Activated T-cell treated with anti-CD3 and anti-CD28 coated beads, Interleukin-2, amount 50 U/mL, for 72 hours (primary cell): ENCODE data around the gene MCOLN3. TPM values are rescaled to one million over a fixed set of nuclear protein-coding genes. Genes with fewer than 3 reads are reported as not detected.
"Not testable (repeated sequence)": the region's sequence is repeated elsewhere in the genome, so short reads cannot be mapped to it uniquely, and the experiment has no call there.

Experiments
- ATAC-seq, 2 donors: fragments of 150-1000 bp; cut with Tn5 transposase; replicated peaks in 1 of 2; 2 replicates each; pipeline ENCODE4 v1.10.0; 2021; ENCODE audit warnings: moderate library complexity in 2 of 2, mild to moderate bottlenecking in 1 of 2
- DNase-seq, 2 donors: peaks; one replicate each; pipeline ENCODE4 v3.0.0; 2021 to 2022; ENCODE audit warnings: mixed read lengths in 1 of 2
- H3K27ac Mint-ChIP-seq: one replicate; pipeline ENCODE4 v1.8.0; 2022; ENCODE audit warnings: mild to moderate bottlenecking, moderate library complexity, mixed read lengths
- H3K27me3 Mint-ChIP-seq: one replicate; pipeline ENCODE4 v1.8.0; 2022; ENCODE audit warnings: low read depth, mixed read lengths
- H3K36me3 Mint-ChIP-seq, 2 donors: one replicate each; pipeline ENCODE4 v1.8.0; 2022; ENCODE audit warnings: mixed read lengths in 2 of 2, mild to moderate bottlenecking in 1 of 2; ENCODE audit not compliant: insufficient read depth in 2 of 2
- H3K4me1 Mint-ChIP-seq: one replicate; pipeline ENCODE4 v1.8.0; 2022; ENCODE audit warnings: low read depth, mixed read lengths
- H3K4me3 Mint-ChIP-seq, 2 donors: one replicate each; pipeline ENCODE4 v1.8.0; 2022; ENCODE audit warnings: mild to moderate bottlenecking in 2 of 2, mixed read lengths in 2 of 2, moderate library complexity in 2 of 2
- H3K9me3 Mint-ChIP-seq, 2 donors: one replicate each; pipeline ENCODE4 v1.8.0; 2022; ENCODE audit warnings: mixed read lengths in 2 of 2
- total RNA-seq, 2 donors: library from RNA; stranded (reverse); gene quantifications; one replicate each; pipeline ENCODE4 v1.2.3, GENCODE V29; 2022

The MCOLN3 gene
- total RNA-seq, 2 donors from 2014 or later: 0.74 to 0.91 TPM

GRCh38 chr1:84996846-84997666 lies 51.2 kb downstream of the MCOLN3 start, which contains the start of gene MCOLN2:
TSS of gene MCOLN2 (minus strand) at chr1:84997113. CDS start at chr1:84996872, 241 bp downstream.
- ATAC-seq: peak; percentile 78 to 80
- H3K9me3 Mint-ChIP-seq: no peaks in the 10 kb centered on the region
- peaks cover 34% of the 10 kb centered on the region for H3K27me3 Mint-ChIP-seq
- peak within 1 kb of the TSS; percentile 95 for H3K27ac Mint-ChIP-seq
- H3K4me3 Mint-ChIP-seq: peak within 1 kb of the TSS; percentile 93 to 94
- H3K36me3 Mint-ChIP-seq: peaks cover 9 to 10% of the 10 kb centered on the region in 2 donors
- peak; percentile 69 to 70 for DNase-seq
- peaks cover 46% of the 10 kb centered on the region for H3K4me1 Mint-ChIP-seq

- peaks cover 60% of the 10 kb centered on the region for H3K4me1 Mint-ChIP-seq
- ATAC-seq (peak; percentile 44 to 47), DNase-seq (peak in 1 of 2 donors; percentile 29)
- peaks cover 10 to 11% of the 10 kb centered on the region in 2 donors for H3K36me3 Mint-ChIP-seq
- H3K27me3 Mint-ChIP-seq: peaks cover 30% of the 10 kb centered on the region
- peak overlapping the region; percentile 93 to 94 for H3K4me3 Mint-ChIP-seq
- peak overlapping the region; percentile 95 for H3K27ac Mint-ChIP-seq
- no peaks in the 10 kb centered on the region for H3K9me3 Mint-ChIP-seq
Observed at GRCh38 chr1:84995484-84996334, 52.6 kb downstream of the MCOLN3 start.

- H3K27me3 Mint-ChIP-seq: no peaks in the 10 kb centered on the region
- ATAC-seq (peak; percentile 63 to 69), DNase-seq (no peak)
- no peaks in the 10 kb centered on the region for H3K9me3 Mint-ChIP-seq
- H3K4me3 Mint-ChIP-seq: peak overlapping the region; percentile 73 to 77
- peaks cover 60% of the 10 kb centered on the region for H3K4me1 Mint-ChIP-seq
- H3K36me3 Mint-ChIP-seq: peaks cover 8 to 9% of the 10 kb centered on the region in 2 donors
- H3K27ac Mint-ChIP-seq: peak overlapping the region; percentile 83
Observed at GRCh38 chr1:84991097-84991920, 57.0 kb downstream of the MCOLN3 start.

GRCh38 chr1:84988588-84988987 lies 59.7 kb downstream of the MCOLN3 start:
- Mint-ChIP-seq H3K36me3 (peaks cover 12 to 24% of the 10 kb centered on the region in 2 donors), H3K4me1 (peaks cover 50% of the 10 kb centered on the region), H3K4me3 (peak overlapping the region; percentile 63 to 76), H3K27me3 (peaks cover 7% of the 10 kb centered on the region), H3K27ac (peak overlapping the region; percentile 74), H3K9me3 (no peaks in the 10 kb centered on the region)
- ATAC-seq (peak; percentile 82 to 87), DNase-seq (peak in 1 of 2 donors; percentile 23)

GRCh38 chr1:84986561-84986960 lies 61.7 kb downstream of the MCOLN3 start:
- ATAC-seq, H3K27me3 Mint-ChIP-seq, DNase-seq, H3K4me3 Mint-ChIP-seq, H3K9me3 Mint-ChIP-seq, H3K27ac Mint-ChIP-seq: not testable (repeated sequence)
- Mint-ChIP-seq H3K4me1 (peaks cover 35% of the 10 kb centered on the region), H3K36me3 (peaks cover 7 to 22% of the 10 kb centered on the region in 2 donors)

GRCh38 chr1:84985365-84985764 lies 62.9 kb downstream of the MCOLN3 start:
- Mint-ChIP-seq H3K4me3 (no peak overlapping the region), H3K4me1 (peaks cover 35% of the 10 kb centered on the region), H3K27ac (no peak overlapping the region), H3K36me3 (peaks cover 14 to 31% of the 10 kb centered on the region in 2 donors), H3K27me3 (peaks cover 7% of the 10 kb centered on the region), H3K9me3 (peaks cover 5 to 6% of the 10 kb centered on the region in 2 donors)
- DNase-seq (no peak), ATAC-seq (no peak)

- H3K36me3 Mint-ChIP-seq: peaks cover 20 to 43% of the 10 kb centered on the region in 2 donors
- peaks cover 6% of the 10 kb centered on the region in 2 donors for H3K9me3 Mint-ChIP-seq
- DNase-seq (no peak), ATAC-seq (no peak)
- no peak overlapping the region for H3K27ac Mint-ChIP-seq
- peaks cover 37% of the 10 kb centered on the region for H3K4me1 Mint-ChIP-seq
- H3K27me3 Mint-ChIP-seq: peaks cover 12% of the 10 kb centered on the region
- no peak overlapping the region for H3K4me3 Mint-ChIP-seq
Observed at GRCh38 chr1:84982395-84982794, 65.9 kb downstream of the MCOLN3 start.

GRCh38 chr1:84975035-84975434 lies 73.3 kb downstream of the MCOLN3 start:
- DNase-seq: no peak
- peaks cover 74% of the 10 kb centered on the region for H3K4me1 Mint-ChIP-seq
- peaks cover 4 to 15% of the 10 kb centered on the region in 2 donors for H3K36me3 Mint-ChIP-seq
- H3K4me3 Mint-ChIP-seq: peak overlapping the region in 1 of 2 donors; percentile 21
- H3K9me3 Mint-ChIP-seq: peaks cover 0 to 1% of the 10 kb centered on the region in 2 donors
- H3K27me3 Mint-ChIP-seq: peaks cover 6% of the 10 kb centered on the region
- ATAC-seq: peak in 1 of 2 donors; percentile 67
- peak overlapping the region; percentile 38 for H3K27ac Mint-ChIP-seq

- Mint-ChIP-seq H3K9me3 (no peaks in the 10 kb centered on the region), H3K27ac (peak overlapping the region; percentile 64), H3K4me1 (peaks cover 78% of the 10 kb centered on the region), H3K36me3 (peaks cover 5 to 14% of the 10 kb centered on the region in 2 donors), H3K27me3 (peaks cover 6% of the 10 kb centered on the region), H3K4me3 (peak overlapping the region; percentile 10 to 69)
- peak in 1 of 2 donors; percentile 13 for DNase-seq
- ATAC-seq: no peak
Observed at GRCh38 chr1:84973498-84974334, 74.6 kb downstream of the MCOLN3 start.

- H3K27ac Mint-ChIP-seq: peak overlapping the region; percentile 64
- peaks cover 77% of the 10 kb centered on the region for H3K4me1 Mint-ChIP-seq
- no peaks in the 10 kb centered on the region for H3K27me3 Mint-ChIP-seq
- DNase-seq: no peak
- H3K4me3 Mint-ChIP-seq: peak overlapping the region; percentile 57 to 69
- ATAC-seq: peak; percentile 4 to 18
- peaks cover 6 to 14% of the 10 kb centered on the region in 2 donors for H3K36me3 Mint-ChIP-seq
- H3K9me3 Mint-ChIP-seq: no peaks in the 10 kb centered on the region
Observed at GRCh38 chr1:84972377-84972987, 75.8 kb downstream of the MCOLN3 start.

GRCh38 chr1:84971957-84972356 lies 76.3 kb downstream of the MCOLN3 start:
- DNase-seq (no peak), ATAC-seq (no peak)
- Mint-ChIP-seq H3K9me3 (no peaks in the 10 kb centered on the region), H3K27ac (peak overlapping the region; percentile 64), H3K4me1 (peaks cover 72% of the 10 kb centered on the region), H3K27me3 (no peaks in the 10 kb centered on the region), H3K4me3 (peak overlapping the region; percentile 57 to 69), H3K36me3 (peaks cover 3 to 14% of the 10 kb centered on the region in 2 donors)
